Gastrocnemius medialis (tissue), 4 donors: Measurements from ENCODE around the gene ZBTB20.

Experiments used
- CTCF ChIP-seq, 5 experiments: fragments of 450-650 bp in 3 of 5; fragments of 200-600 bp in 2 of 5; sonication (generic) in 2 of 5; IDR thresholded peaks in 4 of 5; conservative IDR thresholded peaks in 1 of 5; 1 replicate in 4 of 5; 2 replicates in 1 of 5; pipeline ENCODE4 v1.5.1; 2016 to 2019; ENCODE audit warnings: antibody characterized with exemption in 5 of 5, mild to moderate bottlenecking in 3 of 5, moderate library complexity in 3 of 5
- POLR2A ChIP-seq, 2 donors: fragments of 450-650 bp; IDR thresholded peaks; one replicate each; pipeline ENCODE4 v1.6.1; 2017; ENCODE audit warnings: antibody characterized with exemption in 2 of 2, mild to moderate bottlenecking in 2 of 2, moderate library complexity in 2 of 2

GRCh38 chr3:114453361-114453780 is 693.7 kb downstream of the ZBTB20 start:
- TF ChIP-seq CTCF (IDR thresholded peaks at IDR 0.05 in 4 of 5, conservative IDR thresholded peaks at IDR 0.05 in 1 of 5) = no peak
- TF ChIP-seq POLR2A (IDR thresholded peaks at IDR 0.05) = no peak
